ENCODE measurements around the gene SPRR2F.

The SPRR2F gene

DNA sequence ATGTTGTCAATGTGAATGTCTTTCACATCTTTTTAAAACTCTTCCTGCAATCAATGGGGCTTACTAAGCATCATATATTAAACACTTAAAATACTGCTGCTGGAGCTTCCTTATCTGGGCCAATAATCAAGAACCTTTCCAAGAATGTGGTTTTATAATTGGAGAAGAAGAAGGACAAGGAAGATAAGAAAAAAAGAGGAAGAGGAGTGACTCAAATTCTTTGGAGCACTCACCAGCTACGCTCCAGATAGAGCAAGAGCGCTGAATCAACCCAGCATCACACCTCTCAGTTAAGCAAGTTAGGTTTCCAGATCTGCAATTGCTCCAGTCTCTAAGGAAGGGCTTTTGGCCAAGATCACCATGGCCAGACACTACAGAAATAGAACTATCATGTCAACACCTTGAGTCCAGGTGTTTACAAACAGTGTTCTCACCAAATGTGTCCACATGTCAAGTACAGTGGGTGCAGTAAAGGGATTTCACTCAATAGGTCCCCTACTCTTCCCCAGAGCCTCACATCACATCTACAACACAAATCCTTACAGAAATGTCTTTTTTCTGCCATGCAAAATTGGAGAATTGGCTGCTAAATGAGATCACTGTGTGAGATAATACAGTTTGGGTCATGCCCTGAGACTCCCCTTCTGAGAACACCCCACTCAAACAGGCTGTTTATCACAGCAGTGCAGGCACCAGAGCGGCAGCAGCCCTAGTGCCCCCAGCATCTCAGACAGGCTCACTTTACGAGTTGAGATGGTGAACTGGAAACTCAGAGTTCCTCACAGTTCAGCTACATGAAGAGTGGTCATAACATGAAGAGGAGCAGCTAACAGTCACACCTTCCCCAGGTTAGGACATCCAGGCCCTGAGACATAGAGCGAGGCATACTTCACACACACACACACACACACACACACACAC, 40.2 kb downstream of the SPRR2F start:
- no peak for DNase-seq

DNA sequence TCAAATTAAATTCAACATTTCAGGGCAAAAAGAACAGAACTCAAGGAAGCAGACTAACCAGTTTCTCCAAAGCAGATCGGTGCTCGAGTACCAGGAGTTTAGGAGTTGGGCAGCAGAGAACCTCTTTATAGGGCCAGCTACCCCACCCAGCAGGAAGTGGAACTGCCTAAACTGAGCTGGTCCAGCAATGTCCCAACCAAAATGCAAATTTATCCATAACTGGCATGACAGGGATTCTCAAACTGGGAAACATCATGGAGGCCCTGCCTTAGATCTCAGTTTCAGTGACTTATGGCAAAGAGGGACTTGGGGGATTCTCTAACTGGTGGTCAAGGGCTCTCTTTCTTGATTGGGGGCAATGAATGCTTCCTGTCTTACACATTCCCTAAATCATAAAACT, 41.8 kb downstream of the SPRR2F start, which contains the start of gene SPRR2B:
TSS of gene SPRR2B (minus strand) at position 101 of the 400 bp plus-strand sequence. CDS start 772 bp downstream, outside the sequence.
- DNase-seq, result no peak

DNA sequence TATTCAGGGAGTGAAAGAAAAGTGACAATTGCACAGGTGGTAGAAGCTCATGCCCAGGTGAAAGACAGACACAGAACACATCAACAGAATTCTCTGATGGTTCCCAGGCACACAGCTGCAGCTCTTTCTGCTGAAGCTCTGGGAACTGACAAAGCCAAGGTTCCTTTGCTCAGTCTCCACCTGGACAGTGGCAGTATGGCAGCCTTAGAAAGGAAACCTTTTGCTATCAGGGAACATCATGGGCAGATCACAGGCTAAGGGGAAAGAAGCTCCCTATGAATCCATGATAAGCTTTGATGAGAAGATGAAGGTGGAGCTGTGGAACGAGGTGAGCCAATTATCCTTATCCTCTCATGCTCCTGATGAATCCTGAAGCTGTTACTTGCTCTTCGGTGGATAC, 43.1 kb downstream of the SPRR2F start:
- no peak for DNase-seq

Data from suppressor macrophage (primary cell).